Psoas muscle (tissue), 8 donors: ENCODE measurements around the gene GRID1. TPM values are rescaled to one million over a fixed set of nuclear protein-coding genes. Genes with fewer than 3 reads are reported as not detected.

Experiments
- ATAC-seq, 4 donors: fragments of 200-7000 bp; cut with Tn5 transposase; one replicate each; pipeline ENCODE4 v1.9.1; 2020; ENCODE audit warnings: moderate library complexity in 3 of 4, mild to moderate bottlenecking in 2 of 4
- DNase-seq, 2 donors: peaks; one replicate each; pipeline ENCODE4 v3.0.0-alpha.2; 2020
- H3K27ac ChIP-seq: fragments of 200-600 bp; one replicate; pipeline ENCODE4 v1.8.0; 2022
- H3K27me3 ChIP-seq, 3 donors: fragments of 200-600 bp in 1 of 3; one replicate each; pipeline versions ENCODE4 v1.6.1 to v1.8.0; 2013 to 2022; ENCODE audit warnings: low read length in 2 of 3, mild to moderate bottlenecking in 2 of 3, moderate library complexity in 1 of 3; ENCODE audit not compliant: insufficient read depth in 3 of 3
- H3K36me3 ChIP-seq, 2 donors: fragments of 200-600 bp in 1 of 2; one replicate each; pipeline versions ENCODE4 v1.6.1 to v1.8.0; 2013 to 2022; ENCODE audit warnings: low read depth in 1 of 2, mild to moderate bottlenecking in 1 of 2, moderate library complexity in 1 of 2; ENCODE audit not compliant: insufficient read depth in 1 of 2
- H3K4me1 ChIP-seq: fragments of 200-600 bp; one replicate; pipeline ENCODE4 v1.8.0; 2022
- H3K4me3 ChIP-seq: fragments of 200-600 bp; one replicate; pipeline ENCODE4 v1.8.0; 2022; ENCODE audit warnings: mild to moderate bottlenecking
- H3K9me3 ChIP-seq: fragments of 200-600 bp; one replicate; pipeline ENCODE4 v1.8.0; 2022
- WGBS, 3 donors: extraction: QIAGEN DNeasy Blood & Tissue Kit; methylation state at CpG; one replicate each; pipeline versions ENCODE4 v1.1.6 to v1.1.7; 2013; 5-methylcytosine and 5-hydroxymethylcytosine counted together
- intact Hi-C, 2 donors: fragments of 100-400 bp; cut with DNase I; formaldehyde crosslinking; loops; one replicate each; pipeline versions ENCODE4 v1.11.0 to v1.14.2; 2022
- polyA plus RNA-seq, 3 donors: library from polyadenylated mRNA; stranded (reverse); fragments of 200-250 nt; gene quantifications; one replicate each; pipeline ENCODE4 v1.2.3, GENCODE V29; 2013
- total RNA-seq, 4 donors: library from RNA; stranded (reverse); fragmentation: NEBNext Ultra II Directional in 2 of 4; extraction: Animal tissue kit (Norgen Biotek cat#: 25700) in 2 of 4; gene quantifications; one replicate each; pipeline versions ENCODE4 v1.2.1 to v1.2.4, GENCODE V29; 2021 to 2023
- TF ChIP-seq, protein P1 (sequence below): fragments of 200-600 bp; IDR thresholded peaks from one replicate; pipeline ENCODE4 v1.8.0; 2022; ENCODE audit warnings: antibody characterized with exemption
- donor health status: healthy with polysubstance abuse.
- donor health status: DM: no; HTN: no; CAD: no; lungs with moderate emphysema.
- donor health status: Bipolar disorder and iron deficiency.
- donor health status: healthy.
- donor health status: DM: yes; HTN: yes; CAD: no.
- donor health status: DM: no; HTN: no; CAD: no.
- donor health status: DM: no; HTN: no; CAD: no.
- donor health status: DM: yes; HTN: yes; CAD: no.

Gene GRID1
- total and polyA plus RNA-seq, 7 donors = 0.17 to 0.56 (median 0.24) TPM

DNA sequence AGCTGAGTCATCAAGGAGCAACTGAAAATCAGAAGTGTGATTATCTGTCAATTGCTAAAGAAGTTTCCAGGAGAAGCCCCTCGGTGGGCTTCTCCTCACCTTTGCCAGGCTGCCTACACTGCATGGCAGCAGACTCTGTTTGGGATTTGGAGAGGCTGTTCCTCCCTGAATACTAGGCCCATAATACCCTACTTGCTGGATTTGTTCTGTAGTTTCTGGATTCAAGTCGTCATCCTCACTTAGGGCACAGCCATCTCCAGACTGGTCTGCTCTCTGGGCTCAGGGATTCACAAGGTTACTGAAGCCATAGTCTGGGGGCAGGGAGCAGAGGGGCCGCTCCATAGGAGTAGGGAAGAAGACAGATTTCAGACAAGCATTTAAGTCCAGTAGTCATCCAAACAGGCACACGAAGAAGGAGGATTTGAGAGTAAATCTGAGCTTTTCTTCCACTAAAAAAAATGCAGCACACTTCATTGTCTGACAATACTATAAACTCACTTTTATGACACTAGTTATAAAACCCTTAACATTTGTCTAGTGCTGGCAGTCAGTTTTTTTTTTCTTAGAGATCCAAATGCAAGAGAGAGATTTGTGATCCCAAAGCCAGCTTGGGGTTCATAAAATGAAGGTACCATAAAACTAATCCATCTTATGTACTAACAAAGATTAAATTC lies 723.3 kb downstream of the GRID1 start:
- Histone ChIP-seq H3K4me1 (no peaks in the 10 kb centered on the region), H3K4me3 (no peak overlapping the region), H3K9me3 (no peaks in the 10 kb centered on the region), H3K27me3 (no peaks in the 10 kb centered on the region), H3K27ac (no peak overlapping the region), H3K36me3 (no peaks in the 10 kb centered on the region)
- TF ChIP-seq, protein P1, sequence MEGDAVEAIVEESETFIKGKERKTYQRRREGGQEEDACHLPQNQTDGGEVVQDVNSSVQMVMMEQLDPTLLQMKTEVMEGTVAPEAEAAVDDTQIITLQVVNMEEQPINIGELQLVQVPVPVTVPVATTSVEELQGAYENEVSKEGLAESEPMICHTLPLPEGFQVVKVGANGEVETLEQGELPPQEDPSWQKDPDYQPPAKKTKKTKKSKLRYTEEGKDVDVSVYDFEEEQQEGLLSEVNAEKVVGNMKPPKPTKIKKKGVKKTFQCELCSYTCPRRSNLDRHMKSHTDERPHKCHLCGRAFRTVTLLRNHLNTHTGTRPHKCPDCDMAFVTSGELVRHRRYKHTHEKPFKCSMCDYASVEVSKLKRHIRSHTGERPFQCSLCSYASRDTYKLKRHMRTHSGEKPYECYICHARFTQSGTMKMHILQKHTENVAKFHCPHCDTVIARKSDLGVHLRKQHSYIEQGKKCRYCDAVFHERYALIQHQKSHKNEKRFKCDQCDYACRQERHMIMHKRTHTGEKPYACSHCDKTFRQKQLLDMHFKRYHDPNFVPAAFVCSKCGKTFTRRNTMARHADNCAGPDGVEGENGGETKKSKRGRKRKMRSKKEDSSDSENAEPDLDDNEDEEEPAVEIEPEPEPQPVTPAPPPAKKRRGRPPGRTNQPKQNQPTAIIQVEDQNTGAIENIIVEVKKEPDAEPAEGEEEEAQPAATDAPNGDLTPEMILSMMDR = no peak
- intact Hi-C loops = loop anchor here in 1 of 2 donors (10.0 kb wide), 1 partner anchor 491 kb away; no protein-coding TSS in a partner anchor
- DNase-seq (no peak), ATAC-seq (no peak)
- WGBS, 3 donors = 73 to 75% (median 74%) methylated on average over 4 of the region's 4 CpGs

DNA sequence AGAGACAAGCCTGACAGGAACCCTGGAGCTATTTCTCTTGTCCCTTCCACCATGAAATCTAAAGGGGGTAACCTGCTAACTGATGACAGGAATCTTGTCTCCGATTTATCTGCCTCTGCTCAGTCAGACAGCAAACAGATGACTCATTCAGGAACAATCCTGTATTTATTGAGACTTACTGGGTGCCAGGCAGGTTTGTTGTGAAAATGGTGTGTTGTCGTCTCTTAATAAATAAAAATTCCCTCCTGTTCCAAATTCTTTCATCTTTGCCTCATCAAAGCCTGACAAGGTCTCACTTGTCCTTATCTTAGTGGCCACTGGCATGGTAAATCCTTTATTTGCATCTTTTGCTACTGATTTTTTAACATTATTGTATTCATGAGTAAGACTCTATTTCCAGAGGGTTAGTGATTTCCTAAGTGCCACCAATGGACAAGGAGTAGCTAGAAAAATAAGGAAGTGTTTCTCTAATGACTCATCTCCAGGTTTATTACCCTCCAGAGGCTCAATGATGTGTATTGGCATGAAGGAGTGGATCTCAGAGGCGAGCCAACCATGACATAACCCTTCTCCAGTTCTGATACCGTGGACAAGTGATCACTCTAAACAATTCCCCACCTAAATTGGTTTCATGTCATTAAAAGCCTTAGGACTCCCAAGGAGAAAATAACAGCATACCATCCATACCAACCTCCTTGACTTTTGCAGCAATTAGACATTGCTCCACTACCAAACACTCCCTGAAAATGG lies 724.0 kb downstream of the GRID1 start:
- no peaks in the 10 kb centered on the region for H3K4me1 ChIP-seq
- H3K27ac ChIP-seq = no peak overlapping the region
- no peaks in the 10 kb centered on the region for H3K9me3 ChIP-seq
- H3K27me3 ChIP-seq = no peaks in the 10 kb centered on the region
- no peak overlapping the region for H3K4me3 ChIP-seq
- intact Hi-C loops = loop anchor here in 1 of 2 donors (10.0 kb wide), 1 partner anchor 492 kb away; no protein-coding TSS in a partner anchor
- ATAC-seq (peak in 3 of 4 donors; percentile 51 to 70 (median 61)), DNase-seq (no peak)
- TF ChIP-seq, protein P1 = no peak
- H3K36me3 ChIP-seq = no peaks in the 10 kb centered on the region
- WGBS, 3 donors = 28 to 31% (median 30%) methylated on average over 4 of the region's 4 CpGs

DNA sequence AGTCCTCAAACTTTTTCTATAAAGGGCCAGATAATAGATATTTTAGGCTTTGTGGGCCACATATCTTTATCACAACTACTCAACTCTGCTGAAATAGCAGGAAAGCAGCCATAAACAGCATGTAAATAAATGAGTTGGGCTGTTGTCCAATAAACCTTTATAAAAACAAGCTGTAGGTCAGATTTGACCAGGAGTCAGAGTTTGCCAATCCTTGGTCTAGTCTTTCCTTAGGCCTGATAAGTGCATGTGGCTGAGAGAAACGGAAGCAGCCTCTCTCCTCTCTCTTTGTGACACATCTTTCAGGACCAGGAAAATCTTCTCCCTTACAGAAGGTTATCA lies 724.5 kb downstream of the GRID1 start:
- TF ChIP-seq, protein P1 = no peak
- WGBS, 3 donors = 73 to 92% (median 79%) methylated on average over 1 of the region's 1 CpG

DNA sequence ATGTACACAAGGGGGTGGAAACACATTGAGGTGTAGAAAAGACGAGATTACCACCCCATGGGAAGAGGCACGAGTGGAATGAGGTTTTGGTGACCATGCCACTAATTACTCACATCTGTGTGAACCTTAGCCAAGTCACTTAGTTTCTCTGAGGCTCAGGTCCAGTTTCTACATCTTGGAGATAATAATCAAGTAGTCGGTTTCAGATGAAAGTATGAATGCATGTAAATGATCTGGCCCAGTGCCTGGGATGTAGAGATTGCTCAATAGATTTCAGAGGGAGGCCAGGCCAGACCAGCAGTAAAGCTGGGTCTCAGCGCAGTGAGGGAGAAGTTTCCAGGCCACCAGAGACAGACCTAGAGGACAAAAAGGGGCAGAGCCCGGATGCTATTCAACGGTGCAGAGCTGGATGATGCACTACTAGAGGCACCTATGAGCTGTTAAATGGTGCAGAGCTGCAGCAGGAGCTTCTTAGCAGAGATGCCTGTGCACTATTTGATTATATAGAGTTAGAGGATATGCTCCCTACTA lies 725.1 kb downstream of the GRID1 start:
- Histone ChIP-seq H3K4me3 (no peak overlapping the region), H3K27me3 (no peaks in the 10 kb centered on the region), H3K4me1 (no peaks in the 10 kb centered on the region), H3K27ac (no peak overlapping the region), H3K9me3 (no peaks in the 10 kb centered on the region), H3K36me3 (no peaks in the 10 kb centered on the region)
- DNase-seq (no peak), ATAC-seq (no peak)
- WGBS, 3 donors = 59 to 62% (median 61%) methylated on average over 6 of the region's 6 CpGs
- TF ChIP-seq, protein P1 = no peak
- intact Hi-C loops = loop anchor here in 1 of 2 donors (10.0 kb wide), 1 partner anchor 493 kb away; no protein-coding TSS in a partner anchor

More for the DNA sequence above, 724.5 kb downstream of the GRID1 start:
- ATAC-seq = no peak
- Histone ChIP-seq H3K36me3 (no peaks in the 10 kb centered on the region), H3K4me1 (no peaks in the 10 kb centered on the region), H3K27me3 (no peaks in the 10 kb centered on the region), H3K4me3 (no peak overlapping the region), H3K27ac (no peak overlapping the region), H3K9me3 (no peaks in the 10 kb centered on the region)
- intact Hi-C loops = loop anchor here in 1 of 2 donors (10.0 kb wide), 1 partner anchor 493 kb away; no protein-coding TSS in a partner anchor
- DNase-seq = no peak
